Panc1 (cell line): Measurements from ENCODE around the gene TNFSF9. TPM values are rescaled to one million over a fixed set of nuclear protein-coding genes. Genes with fewer than 3 reads are reported as not detected.

Experiments used
- ATAC-seq: fragments of 200-7000 bp; cut with Tn5 transposase; 2 replicates; pipeline ENCODE4 v1.9.1; 2020; ENCODE audit warnings: mild to moderate bottlenecking, moderate library complexity
- BruUV-seq: library from RNA; stranded (reverse); fragments of 400-500 nt; replicated peaks from 2 replicates; lab custom pipeline; 2021; lab: Mats Ljungman, UMichigan
- CTCF ChIA-PET: fragments of 300-600 bp; sonication (Branson Sonifier 250); formaldehyde crosslinking; loops from one replicate; lab custom pipeline; 2022; ENCODE audit warnings: antibody characterized with exemption; lab: Charles Lee
- POLR2A ChIA-PET: fragments of 300-600 bp; sonication (Branson Sonifier 250); formaldehyde crosslinking; loops from one replicate; lab custom pipeline; 2022; ENCODE audit warnings: antibody characterized with exemption; lab: Charles Lee
- DNase-seq: peaks from one replicate; pipeline ENCODE4 v3.0.0-alpha.2; 2010; ENCODE audit warnings: low read depth, low spot score
- H3K27ac ChIP-seq: 2 replicates; pipeline ENCODE4 v1.5.1; 2011; ENCODE audit warnings: mild to moderate bottlenecking, low read length, inconsistent platforms
- H3K27me3 ChIP-seq: fragments of 200-500 bp; sonication (Bioruptor generic); 2 replicates; pipeline ENCODE4 v1.6.0; 2014; ENCODE audit warnings: low read length, inconsistent platforms; ENCODE audit not compliant: control insufficient read depth, insufficient read depth
- H3K36me3 ChIP-seq: fragments of 200-500 bp; sonication (Bioruptor generic); 2 replicates; pipeline ENCODE4 v1.5.1; 2014; ENCODE audit warnings: inconsistent platforms, mild to moderate bottlenecking, low read length, moderate library complexity; ENCODE audit not compliant: control insufficient read depth, insufficient read depth
- H3K4me1 ChIP-seq: 2 replicates; pipeline ENCODE4 v1.5.1; 2011; ENCODE audit warnings: inconsistent platforms, mild to moderate bottlenecking, low read length, moderate library complexity; ENCODE audit not compliant: control insufficient read depth, insufficient read depth
- H3K4me3 ChIP-seq, 2 experiments: 2 replicates each; pipeline ENCODE4 v1.5.1; 2011 to 2012; ENCODE audit warnings: low read depth in 2 of 2, low read length in 2 of 2, mild to moderate bottlenecking in 2 of 2, inconsistent platforms in 1 of 2, moderate library complexity in 1 of 2
- H3K9me3 ChIP-seq: fragments of 200-500 bp; sonication (Bioruptor generic); 2 replicates; pipeline ENCODE4 v1.5.1; 2014; ENCODE audit warnings: low read depth, mild to moderate bottlenecking, inconsistent platforms, low read length, moderate library complexity; ENCODE audit not compliant: control insufficient read depth, insufficient read depth
- POLR2AphosphoS5 ChIP-seq: IDR thresholded peaks from 2 replicates; pipeline ENCODE4 v1.6.1; 2012; ENCODE audit warnings: mild to moderate bottlenecking, low read depth, low read length, moderate library complexity
- REST ChIP-seq, 2 experiments: IDR thresholded peaks; 2 replicates each; pipeline ENCODE4 v1.6.1; 2011 to 2012; ENCODE audit warnings: low read depth in 2 of 2, control low read depth in 1 of 2, low read length in 1 of 2, mild to moderate bottlenecking in 1 of 2, moderate library complexity in 1 of 2; ENCODE audit not compliant: insufficient read depth in 1 of 2
- SIN3A ChIP-seq: IDR thresholded peaks from 2 replicates; pipeline ENCODE4 v1.6.1; 2012; ENCODE audit warnings: low read depth, mild to moderate bottlenecking, low read length, moderate library complexity, borderline replicate concordance; ENCODE audit not compliant: insufficient read depth
- TCF7L2 ChIP-seq: IDR thresholded peaks from 2 replicates; pipeline ENCODE4 v1.6.1; 2011; ENCODE audit warnings: mild to moderate bottlenecking, low read depth, low read length, inconsistent platforms
- in situ Hi-C: cut with HindIII; loops from 2 replicates; pipeline ENCODE4 v1.10.0; 2016; ENCODE audit warnings: low sequenced_read_pairs, low pct_unique_long_range_greater_than_20kb
- intact Hi-C: fragments of 100-400 bp; cut with micrococcal nuclease; formaldehyde crosslinking; loops from one replicate; pipeline ENCODE4 v1.10.0; 2022; ENCODE audit not compliant: unreplicated experiment
- total RNA-seq: library from RNA; stranded (reverse); gene quantifications from one replicate; pipeline ENCODE4 v1.2.1, GENCODE V29; 2021; ENCODE audit not compliant: unreplicated experiment
- TF ChIP-seq, protein P1 (sequence below): fragments of 450-650 bp; IDR thresholded peaks from 2 replicates; pipeline ENCODE4 v1.5.1; 2017; ENCODE audit warnings: mild to moderate bottlenecking

TNFSF9 gene
- total RNA-seq, 1 experiment from 2014 or later, result 2.9 TPM

- CTCF ChIA-PET, result interaction anchor here (0.7 kb wide), 1 partner anchor 269 kb away, joined by 9 read pairs; no protein-coding TSS in a partner anchor
- in situ Hi-C loops, result no loop called here
Measured at GRCh38 chr19:6514089-6514488, 16.7 kb upstream of the TNFSF9 start.

GRCh38 chr19:6514926-6515544, 15.8 kb upstream of the TNFSF9 start:
- Histone ChIP-seq H3K9me3 (no peaks in the 10 kb centered on the region), H3K27ac (no peak overlapping the region), H3K4me3 (no peak overlapping the region), H3K36me3 (no peaks in the 10 kb centered on the region), H3K4me1 (peaks cover 5% of the 10 kb centered on the region; the same call in 1 of the 2 replicates), H3K27me3 (no peaks in the 10 kb centered on the region)
- intact Hi-C loops (no loop called here), in situ Hi-C loops (no loop called here)
- ChIA-PET CTCF (no interaction called here), POLR2A (no interaction called here)
- TF ChIP-seq, protein P1, sequence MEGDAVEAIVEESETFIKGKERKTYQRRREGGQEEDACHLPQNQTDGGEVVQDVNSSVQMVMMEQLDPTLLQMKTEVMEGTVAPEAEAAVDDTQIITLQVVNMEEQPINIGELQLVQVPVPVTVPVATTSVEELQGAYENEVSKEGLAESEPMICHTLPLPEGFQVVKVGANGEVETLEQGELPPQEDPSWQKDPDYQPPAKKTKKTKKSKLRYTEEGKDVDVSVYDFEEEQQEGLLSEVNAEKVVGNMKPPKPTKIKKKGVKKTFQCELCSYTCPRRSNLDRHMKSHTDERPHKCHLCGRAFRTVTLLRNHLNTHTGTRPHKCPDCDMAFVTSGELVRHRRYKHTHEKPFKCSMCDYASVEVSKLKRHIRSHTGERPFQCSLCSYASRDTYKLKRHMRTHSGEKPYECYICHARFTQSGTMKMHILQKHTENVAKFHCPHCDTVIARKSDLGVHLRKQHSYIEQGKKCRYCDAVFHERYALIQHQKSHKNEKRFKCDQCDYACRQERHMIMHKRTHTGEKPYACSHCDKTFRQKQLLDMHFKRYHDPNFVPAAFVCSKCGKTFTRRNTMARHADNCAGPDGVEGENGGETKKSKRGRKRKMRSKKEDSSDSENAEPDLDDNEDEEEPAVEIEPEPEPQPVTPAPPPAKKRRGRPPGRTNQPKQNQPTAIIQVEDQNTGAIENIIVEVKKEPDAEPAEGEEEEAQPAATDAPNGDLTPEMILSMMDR, result no peak
- TF ChIP-seq SIN3A, result no peak
- TF ChIP-seq POLR2AphosphoS5, result no peak
- no peak for TF ChIP-seq REST (IDR thresholded peaks at IDR 0.05; ENCODE audit: insufficient read depth in 1 of 2, low read depth in 2 of 2, low read length in 1 of 2)
- no peak for TF ChIP-seq TCF7L2
- DNase-seq (no peak), ATAC-seq (no peak)
- BruUV-seq, result no TSS peak

More at GRCh38 chr19:6514089-6514488, 16.7 kb upstream of the TNFSF9 start:
- no peak for DNase-seq
- Histone ChIP-seq H3K4me3 (no peak overlapping the region), H3K27me3 (no peaks in the 10 kb centered on the region), H3K9me3 (no peaks in the 10 kb centered on the region), H3K27ac (no peak overlapping the region), H3K4me1 (peaks cover 2% of the 10 kb centered on the region; the same call in 1 of the 2 replicates), H3K36me3 (no peaks in the 10 kb centered on the region)
- intact Hi-C loops, result no loop called here
- no peak for ATAC-seq
- POLR2A ChIA-PET, result no interaction called here
- no TSS peak for BruUV-seq
- TF ChIP-seq POLR2AphosphoS5, result no peak
